Endothelial cell of umbilical vein (primary cell): ENCODE measurements around the gene TRMO.

Experiments used
- CTCF ChIP-seq, 2 donors: IDR thresholded peaks; 1 replicate in 1 of 2; 2 replicates in 1 of 2; pipeline ENCODE4 v1.5.1; 2011; ENCODE audit warnings: low read length in 2 of 2, mild to moderate bottlenecking in 2 of 2, moderate library complexity in 2 of 2, control low read depth in 1 of 2, inconsistent platforms in 1 of 2, low read depth in 1 of 2; ENCODE audit not compliant: insufficient read depth in 1 of 2; ENCODE audit errors: extremely low read depth in 1 of 2
- EZH2 ChIP-seq: IDR thresholded peaks from 2 replicates; pipeline ENCODE4 v1.6.1; 2012; ENCODE audit warnings: borderline replicate concordance, low read depth, mild to moderate bottlenecking, moderate library complexity, low read length, inconsistent platforms; ENCODE audit not compliant: severe bottlenecking
- FOS ChIP-seq: IDR thresholded peaks from 2 replicates; pipeline ENCODE4 v1.6.1; 2011; ENCODE audit warnings: mild to moderate bottlenecking, low read length, moderate library complexity, borderline replicate concordance; ENCODE audit not compliant: insufficient read depth
- GATA2 ChIP-seq: IDR thresholded peaks from 2 replicates; pipeline ENCODE4 v1.7.0; 2011; ENCODE audit warnings: low read depth, mild to moderate bottlenecking, moderate library complexity, mixed read lengths, low read length; ENCODE audit not compliant: insufficient read length, insufficient read depth
- JUN ChIP-seq: IDR thresholded peaks from 2 replicates; pipeline ENCODE4 v1.6.1; 2011; ENCODE audit warnings: borderline replicate concordance, low read depth; ENCODE audit not compliant: insufficient read length, insufficient read depth
- MAX ChIP-seq: IDR thresholded peaks from 2 replicates; pipeline ENCODE4 v1.6.1; 2011; ENCODE audit not compliant: insufficient read depth, insufficient read length
- MYC ChIP-seq: IDR thresholded peaks from one replicate; pipeline ENCODE4 v1.6.1; 2011; ENCODE audit warnings: mild to moderate bottlenecking, low read depth, low read length
- POLR2A ChIP-seq: IDR thresholded peaks from 2 replicates; pipeline ENCODE4 v1.6.1; 2012; ENCODE audit warnings: low read depth, mild to moderate bottlenecking, control low read depth, low read length
- POLR2AphosphoS5 ChIP-seq: IDR thresholded peaks from 2 replicates; pipeline ENCODE4 v1.6.1; 2012; ENCODE audit warnings: low read depth, mild to moderate bottlenecking, control low read depth, low read length, moderate library complexity; ENCODE audit not compliant: insufficient read depth

- no peak for TF ChIP-seq EZH2
- no peak for TF ChIP-seq CTCF (IDR thresholded peaks at IDR 0.05; ENCODE audit: extremely low read depth in 1 of 2, insufficient read depth in 1 of 2, low read depth in 1 of 2, low read length in 2 of 2)
- no peak for TF ChIP-seq POLR2A
- no peak for TF ChIP-seq POLR2AphosphoS5
- no peak for TF ChIP-seq MYC
- TF ChIP-seq MAX: no peak
- no peak for TF ChIP-seq GATA2
- no peak for TF ChIP-seq JUN
- TF ChIP-seq FOS: no peak
Measured at GRCh38 chr9:97924386-97924785, 2.1 kb upstream of the TRMO start.
